Duodenal mucosa (tissue), 2 donors: ENCODE results near the gene PROM1.

Experiments used
- H3K27ac ChIP-seq: one replicate; pipeline ENCODE4 v1.7.0; 2013; ENCODE audit warnings: low read depth, low read length
- H3K27me3 ChIP-seq, 2 donors: one replicate each; pipeline ENCODE4 v1.7.0; 2013; ENCODE audit warnings: low read length in 2 of 2, control low read depth in 1 of 2; ENCODE audit not compliant: insufficient read depth in 2 of 2, control insufficient read depth in 1 of 2
- H3K36me3 ChIP-seq, 2 donors: one replicate each; pipeline ENCODE4 v1.7.0; 2013; ENCODE audit warnings: low read length in 2 of 2, control low read depth in 1 of 2; ENCODE audit not compliant: insufficient read depth in 2 of 2, control insufficient read depth in 1 of 2
- H3K4me1 ChIP-seq, 2 donors: one replicate each; pipeline ENCODE4 v1.7.0; 2013; ENCODE audit warnings: low read length in 2 of 2, control low read depth in 1 of 2; ENCODE audit not compliant: insufficient read depth in 2 of 2, control insufficient read depth in 1 of 2
- H3K4me3 ChIP-seq, 2 donors: one replicate each; pipeline ENCODE4 v1.7.0; 2013; ENCODE audit warnings: low read length in 2 of 2, low read depth in 1 of 2
- H3K9ac ChIP-seq, 2 donors: one replicate each; pipeline ENCODE4 v1.7.0; 2013; ENCODE audit warnings: low read length in 2 of 2, low read depth in 1 of 2
- H3K9me3 ChIP-seq, 2 donors: one replicate each; pipeline ENCODE4 v1.7.0; 2013; ENCODE audit warnings: low read length in 2 of 2, control low read depth in 1 of 2; ENCODE audit not compliant: control insufficient read depth in 1 of 2

Gene PROM1

DNA sequence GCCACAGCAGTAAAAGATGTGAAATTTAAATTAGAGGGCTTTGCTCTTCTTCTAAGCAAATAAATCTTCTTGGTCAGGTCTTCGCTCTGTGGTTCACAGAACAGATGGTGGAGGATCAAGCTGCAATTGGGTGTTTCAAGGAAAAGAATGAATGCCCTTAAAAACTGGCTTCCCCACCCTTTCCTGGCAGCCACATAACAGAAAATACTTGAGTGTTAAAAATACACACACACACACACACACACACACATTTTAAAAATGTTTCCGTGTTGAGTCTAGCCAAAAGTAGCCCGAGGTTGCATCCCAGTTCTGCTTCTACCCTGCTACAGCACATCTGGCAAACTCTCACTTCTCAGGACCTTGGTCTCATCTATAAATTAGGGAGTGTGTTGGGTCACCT is 64.2 kb downstream of the PROM1 start:
- H3K9me3 ChIP-seq = no peaks in the 10 kb centered on the region
- H3K27ac ChIP-seq = no peak overlapping the region
- no peak overlapping the region for H3K9ac ChIP-seq

GRCh38 chr4:16018841-16019240 is 65.0 kb downstream of the PROM1 start:
- Histone ChIP-seq H3K9ac (no peak overlapping the region), H3K36me3 (peaks cover 0 to 5% of the 10 kb centered on the region in 2 donors), H3K27me3 (peaks cover 0 to 4% of the 10 kb centered on the region in 2 donors), H3K9me3 (no peaks in the 10 kb centered on the region), H3K27ac (no peak overlapping the region), H3K4me1 (no peaks in the 10 kb centered on the region), H3K4me3 (no peak overlapping the region)

More for the DNA sequence above, 64.2 kb downstream of the PROM1 start:
- Histone ChIP-seq H3K4me1 (no peaks in the 10 kb centered on the region), H3K4me3 (no peak overlapping the region), H3K36me3 (peaks cover 0 to 5% of the 10 kb centered on the region in 2 donors), H3K27me3 (peaks cover 0 to 4% of the 10 kb centered on the region in 2 donors)

- no peak overlapping the region for H3K27ac ChIP-seq
- peaks cover 0 to 4% of the 10 kb centered on the region in 2 donors for H3K27me3 ChIP-seq
- no peaks in the 10 kb centered on the region for H3K9me3 ChIP-seq
- no peaks in the 10 kb centered on the region for H3K36me3 ChIP-seq
- no peak overlapping the region for H3K4me3 ChIP-seq
- no peak overlapping the region for H3K9ac ChIP-seq
- H3K4me1 ChIP-seq = no peaks in the 10 kb centered on the region
Observed at GRCh38 chr4:16018061-16018676, 65.7 kb downstream of the PROM1 start.

DNA sequence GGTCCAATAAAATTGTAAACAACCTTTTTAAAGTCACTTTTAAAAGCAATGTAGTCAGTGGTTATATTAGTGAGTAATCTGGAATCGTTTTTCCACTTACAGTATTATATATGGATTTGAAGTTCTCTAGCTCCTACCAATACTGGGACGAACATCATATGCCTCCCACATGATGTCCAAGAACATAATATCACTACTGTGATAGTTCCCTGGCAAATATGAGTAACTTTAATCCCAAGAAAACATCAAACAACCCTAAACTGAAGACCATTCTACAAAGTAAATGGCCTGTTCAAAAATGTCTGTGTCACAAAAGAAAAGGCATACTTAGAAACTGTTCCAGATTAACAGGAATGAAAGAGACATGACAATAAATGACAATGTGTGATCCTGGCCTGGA is 67.3 kb downstream of the PROM1 start:
- Histone ChIP-seq H3K4me3 (no peak overlapping the region), H3K36me3 (no peaks in the 10 kb centered on the region)

GRCh38 chr4:16011173-16011572 is 72.7 kb downstream of the PROM1 start:
- no peak overlapping the region for H3K9ac ChIP-seq

More for the DNA sequence above, 67.3 kb downstream of the PROM1 start:
- Histone ChIP-seq H3K27me3 (peaks cover 0 to 4% of the 10 kb centered on the region in 2 donors), H3K9me3 (no peaks in the 10 kb centered on the region), H3K9ac (no peak overlapping the region), H3K4me1 (no peaks in the 10 kb centered on the region), H3K27ac (no peak overlapping the region)

DNA sequence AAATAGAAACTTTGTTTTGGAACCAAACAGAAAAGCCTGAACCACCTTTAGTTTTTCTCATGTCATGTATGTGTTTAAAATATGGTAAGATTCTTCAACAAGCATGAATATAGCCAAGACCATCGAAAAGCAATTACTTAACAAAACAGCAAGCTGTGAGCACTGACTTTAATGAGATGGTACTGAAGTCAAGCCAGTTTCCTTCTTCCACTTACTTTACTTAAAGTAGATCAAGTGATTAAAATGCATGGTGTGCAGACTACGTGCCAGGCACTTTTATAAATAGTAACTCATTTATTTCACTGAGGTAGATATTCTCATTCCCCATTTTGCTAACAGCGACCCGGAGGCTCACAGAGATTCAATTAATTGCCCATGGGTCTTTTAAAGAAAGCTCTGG is 74.7 kb downstream of the PROM1 start:
- H3K9ac ChIP-seq = no peak overlapping the region
- no peaks in the 10 kb centered on the region for H3K9me3 ChIP-seq
- H3K4me1 ChIP-seq = no peaks in the 10 kb centered on the region
- H3K36me3 ChIP-seq = peaks cover 3% of the 10 kb centered on the region in 2 donors
- no peak overlapping the region for H3K27ac ChIP-seq
- H3K27me3 ChIP-seq = peaks cover 0 to 3% of the 10 kb centered on the region in 2 donors
- no peak overlapping the region for H3K4me3 ChIP-seq

More at GRCh38 chr4:16011173-16011572, 72.7 kb downstream of the PROM1 start:
- Histone ChIP-seq H3K27me3 (peaks cover 0 to 3% of the 10 kb centered on the region in 2 donors), H3K4me1 (no peaks in the 10 kb centered on the region), H3K36me3 (peaks cover 2 to 3% of the 10 kb centered on the region in 2 donors), H3K4me3 (no peak overlapping the region), H3K27ac (no peak overlapping the region), H3K9me3 (no peaks in the 10 kb centered on the region)

DNA sequence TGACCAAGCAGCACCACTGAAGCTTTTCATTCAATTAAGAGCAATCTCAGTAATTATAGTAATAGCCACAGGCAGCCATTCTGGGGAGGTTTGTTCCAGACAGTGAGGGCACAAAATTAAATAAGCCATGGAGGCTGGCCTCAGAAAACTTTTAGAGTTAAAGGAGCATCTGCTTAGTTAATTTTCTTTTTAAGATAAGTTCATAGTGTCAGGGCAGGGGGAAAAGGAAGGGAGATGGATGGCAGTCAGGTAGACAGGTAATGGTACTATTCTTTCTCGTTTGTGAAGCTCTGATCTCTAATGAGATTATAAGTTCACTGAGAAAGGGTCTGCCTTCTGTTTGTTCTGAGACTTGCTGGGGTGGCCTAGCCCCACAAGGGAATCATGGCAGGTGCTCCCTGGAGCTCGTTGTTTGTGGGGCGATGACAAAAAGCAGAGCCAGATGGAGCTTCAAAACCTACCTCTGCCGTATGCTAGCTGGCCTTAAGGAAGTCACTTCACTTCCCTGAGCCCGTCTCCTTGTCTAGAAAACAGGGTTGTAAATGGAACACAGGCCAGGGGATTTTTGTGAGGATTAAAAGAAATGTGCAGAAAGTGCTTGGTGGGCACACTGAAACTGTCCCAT is 76.2 kb downstream of the PROM1 start:
- peaks cover 3% of the 10 kb centered on the region in 2 donors for H3K36me3 ChIP-seq
- H3K27ac ChIP-seq = no peak overlapping the region
- H3K4me1 ChIP-seq = no peaks in the 10 kb centered on the region
- H3K4me3 ChIP-seq = no peak overlapping the region
- peaks cover 0 to 3% of the 10 kb centered on the region in 2 donors for H3K27me3 ChIP-seq
- H3K9ac ChIP-seq = no peak overlapping the region
- H3K9me3 ChIP-seq = no peaks in the 10 kb centered on the region

DNA sequence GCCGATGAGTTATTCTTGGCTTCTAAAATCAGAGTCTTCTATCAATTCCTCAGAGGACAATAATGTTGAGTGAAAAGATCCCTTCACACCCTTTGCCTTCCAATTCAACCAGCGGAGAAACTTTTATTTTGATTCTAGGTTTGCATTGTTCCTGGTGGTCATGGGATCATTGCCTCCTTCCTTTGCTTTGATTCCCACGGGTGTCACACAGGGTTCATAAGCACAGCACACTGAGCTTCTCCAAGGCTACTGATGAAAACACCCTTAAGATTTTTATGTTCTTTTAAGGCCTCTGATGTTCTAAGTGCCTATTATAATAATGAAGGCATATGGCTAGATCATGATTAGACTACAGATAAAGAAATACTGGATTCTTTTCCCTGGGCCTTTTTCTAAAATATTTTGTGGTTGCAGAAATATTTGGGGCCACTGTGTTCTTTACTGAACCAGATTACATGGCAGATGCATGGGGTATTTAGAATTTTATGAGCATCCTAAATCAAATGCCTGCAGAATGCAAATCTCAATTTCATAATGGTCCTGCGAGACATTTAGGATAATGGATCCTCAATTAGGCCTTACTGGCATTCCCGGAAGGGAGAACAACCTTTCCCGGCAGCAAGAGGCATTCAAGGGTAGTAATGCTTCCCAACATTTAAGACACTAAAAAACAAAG is 76.9 kb downstream of the PROM1 start:
- Histone ChIP-seq H3K36me3 (peaks cover 3% of the 10 kb centered on the region in 2 donors), H3K9ac (no peak overlapping the region), H3K9me3 (no peaks in the 10 kb centered on the region), H3K4me3 (no peak overlapping the region), H3K4me1 (no peaks in the 10 kb centered on the region), H3K27ac (no peak overlapping the region), H3K27me3 (peaks cover 0 to 3% of the 10 kb centered on the region in 2 donors)

DNA sequence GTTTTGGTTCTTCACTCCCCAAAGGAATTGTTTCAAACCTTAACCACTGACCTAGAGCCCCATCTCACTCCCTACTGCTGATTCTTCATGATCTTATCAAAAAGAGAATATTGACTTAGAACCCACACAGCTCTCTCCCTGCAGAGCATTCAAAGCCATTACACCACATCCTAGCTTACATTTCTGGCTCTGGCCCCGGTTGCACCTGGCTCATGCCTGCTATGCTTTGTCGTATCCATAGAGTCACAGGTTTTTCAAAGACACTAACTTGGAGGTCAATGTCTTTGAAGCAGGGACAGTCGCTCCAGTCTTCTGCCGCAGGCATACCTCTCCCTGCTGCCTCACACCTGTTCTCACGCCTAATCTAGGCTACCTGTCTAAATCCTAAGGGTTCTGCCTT is 78.1 kb downstream of the PROM1 start:
- Histone ChIP-seq H3K4me3 (no peak overlapping the region), H3K27ac (no peak overlapping the region)

GRCh38 chr4:16001484-16001858 is 82.4 kb downstream of the PROM1 start:
- Histone ChIP-seq H3K27me3 (peaks cover 0 to 2% of the 10 kb centered on the region in 2 donors), H3K36me3 (peaks cover 3% of the 10 kb centered on the region in 2 donors), H3K4me1 (no peaks in the 10 kb centered on the region), H3K27ac (no peak overlapping the region), H3K9me3 (no peaks in the 10 kb centered on the region), H3K4me3 (no peak overlapping the region), H3K9ac (no peak overlapping the region)

More for the DNA sequence above, 78.1 kb downstream of the PROM1 start:
- Histone ChIP-seq H3K27me3 (peaks cover 0 to 2% of the 10 kb centered on the region in 2 donors), H3K9ac (no peak overlapping the region), H3K36me3 (peaks cover 3% of the 10 kb centered on the region in 2 donors), H3K9me3 (no peaks in the 10 kb centered on the region), H3K4me1 (no peaks in the 10 kb centered on the region)
